CD8-positive, alpha-beta memory T cell (primary cell): ENCODE measurements around the gene CLTA. TPM values are rescaled to one million over a fixed set of nuclear protein-coding genes. Genes with fewer than 3 reads are reported as not detected.

Experiments used
- CTCF ChIA-PET: fragments of 350-600 bp; sonication (Branson Sonifier 250); formaldehyde crosslinking; loops from one replicate; lab custom pipeline; 2021; ENCODE audit warnings: antibody characterized with exemption; lab: Charles Lee
- POLR2A ChIA-PET: fragments of 350-600 bp; sonication (Branson Sonifier 250); formaldehyde crosslinking; loops from one replicate; lab custom pipeline; 2021; ENCODE audit warnings: antibody characterized with exemption; lab: Charles Lee
- DNase-seq, 5 donors: peaks; one replicate each; pipeline versions ENCODE4 v3.0.0 to v3.0.0-alpha.2; 2020 to 2022; ENCODE audit warnings: mixed read lengths in 1 of 5
- H3K27ac ChIP-seq: one replicate; pipeline ENCODE4 v1.7.0; 2013; ENCODE audit warnings: low read depth, mild to moderate bottlenecking, low read length, moderate library complexity
- H3K27me3 ChIP-seq: 2 replicates; pipeline ENCODE4 v1.7.0; 2013; ENCODE audit warnings: low read length, mild to moderate bottlenecking; ENCODE audit not compliant: insufficient read depth, poor library complexity, severe bottlenecking
- H3K36me3 ChIP-seq: 2 replicates; pipeline ENCODE4 v1.7.0; 2013; ENCODE audit warnings: mild to moderate bottlenecking, low read length, moderate library complexity; ENCODE audit not compliant: insufficient read depth
- H3K4me1 ChIP-seq: 2 replicates; pipeline ENCODE4 v1.7.0; 2013; ENCODE audit warnings: mild to moderate bottlenecking, low read length, moderate library complexity; ENCODE audit not compliant: insufficient read depth
- H3K4me3 ChIP-seq: 2 replicates; pipeline ENCODE4 v1.7.0; 2013; ENCODE audit warnings: mild to moderate bottlenecking, low read length
- H3K9me3 ChIP-seq: 2 replicates; pipeline ENCODE4 v1.7.0; 2013; ENCODE audit warnings: mild to moderate bottlenecking, low read length
- H3K27ac Mint-ChIP-seq, 8 donors: one replicate each; pipeline ENCODE4 v1.8.0; 2020 to 2021; ENCODE audit warnings: mixed read lengths in 8 of 8, mild to moderate bottlenecking in 6 of 8, inconsistent platforms in 3 of 8, moderate library complexity in 3 of 8
- H3K27me3 Mint-ChIP-seq, 2 donors: one replicate each; pipeline ENCODE4 v1.8.0; 2020 to 2021; ENCODE audit warnings: mixed read lengths in 2 of 2, mild to moderate bottlenecking in 1 of 2, moderate library complexity in 1 of 2
- H3K36me3 Mint-ChIP-seq, 3 donors: one replicate each; pipeline ENCODE4 v1.8.0; 2020 to 2021; ENCODE audit warnings: mixed read lengths in 3 of 3, inconsistent platforms in 1 of 3, mild to moderate bottlenecking in 1 of 3
- H3K4me1 Mint-ChIP-seq, 3 donors: one replicate each; pipeline ENCODE4 v1.8.0; 2020 to 2021; ENCODE audit warnings: mixed read lengths in 3 of 3, inconsistent platforms in 1 of 3, mild to moderate bottlenecking in 1 of 3
- H3K4me3 Mint-ChIP-seq, 7 donors: one replicate each; pipeline ENCODE4 v1.8.0; 2020 to 2021; ENCODE audit warnings: mixed read lengths in 7 of 7, mild to moderate bottlenecking in 6 of 7, moderate library complexity in 4 of 7, inconsistent platforms in 2 of 7
- H3K9me3 Mint-ChIP-seq, 5 donors: one replicate each; pipeline ENCODE4 v1.8.0; 2020 to 2022; ENCODE audit warnings: mixed read lengths in 5 of 5, mild to moderate bottlenecking in 3 of 5, moderate library complexity in 2 of 5, inconsistent platforms in 1 of 5
- polyA plus RNA-seq: library from polyadenylated mRNA; unstranded; fragments of 300-500 nt; fragmentation: Illumina TruSeq; gene quantifications from one replicate; pipeline ENCODE4 v1.2.3, GENCODE V29; 2021
- total RNA-seq, 2 experiments: library from RNA; stranded (reverse); gene quantifications; one replicate each; pipeline ENCODE4 v1.2.3, GENCODE V29; 2021

CLTA gene
- total and polyA plus RNA-seq, 3 experiments from 2014 or later, result 77.6 to 186 (median 185) TPM

DNA sequence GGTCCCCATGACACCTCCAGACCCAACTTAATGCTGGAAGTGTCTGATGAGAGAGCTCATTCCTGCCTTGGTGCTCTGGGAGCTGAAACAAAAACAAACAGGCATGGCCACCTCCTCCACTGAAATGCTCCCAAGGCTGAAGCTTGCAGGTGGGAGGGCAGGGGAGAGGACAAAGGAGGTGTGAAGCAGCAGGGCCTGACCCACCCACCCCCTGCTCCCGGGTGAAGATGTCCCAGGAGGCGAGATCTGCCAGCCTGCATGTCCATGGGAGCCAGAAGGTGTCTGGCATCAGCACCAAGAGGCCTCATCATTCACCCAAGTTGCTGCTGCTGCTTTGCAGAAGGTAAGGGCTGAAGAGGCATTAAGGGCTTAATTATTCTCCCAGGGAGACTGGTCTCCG is 25.7 kb upstream of the CLTA start:
- Histone ChIP-seq H3K9me3 (no peaks in the 10 kb centered on the region), H3K4me1 (no peaks in the 10 kb centered on the region), H3K4me3 (no peak overlapping the region), H3K36me3 (no peaks in the 10 kb centered on the region), H3K27ac (no peak overlapping the region), H3K27me3 (no peaks in the 10 kb centered on the region)
- DNase-seq, result no peak
- H3K36me3 Mint-ChIP-seq, result peaks cover 0 to 27% (median 8%) of the 10 kb centered on the region in 3 donors
- H3K4me3 Mint-ChIP-seq, result peak overlapping the region in 5 of 7 donors; percentile 41 to 69 (median 49)
- ChIA-PET CTCF (interaction anchor here (1.6 to 14.4 kb wide), 7 partner anchors 10 to 157 kb away, joined by 6 to 278 read pairs (median 28); partner anchors contain the start of gene GLIPR2), POLR2A (no interaction called here)
- H3K27me3 Mint-ChIP-seq, result peaks cover 0 to 5% of the 10 kb centered on the region in 2 donors
- H3K9me3 Mint-ChIP-seq, result no peaks in the 10 kb centered on the region
- H3K27ac Mint-ChIP-seq, result peak overlapping the region in 4 of 8 donors; percentile 12 to 82 (median 58)
- peaks cover 6 to 21% (median 19%) of the 10 kb centered on the region in 3 donors for H3K4me1 Mint-ChIP-seq

DNA sequence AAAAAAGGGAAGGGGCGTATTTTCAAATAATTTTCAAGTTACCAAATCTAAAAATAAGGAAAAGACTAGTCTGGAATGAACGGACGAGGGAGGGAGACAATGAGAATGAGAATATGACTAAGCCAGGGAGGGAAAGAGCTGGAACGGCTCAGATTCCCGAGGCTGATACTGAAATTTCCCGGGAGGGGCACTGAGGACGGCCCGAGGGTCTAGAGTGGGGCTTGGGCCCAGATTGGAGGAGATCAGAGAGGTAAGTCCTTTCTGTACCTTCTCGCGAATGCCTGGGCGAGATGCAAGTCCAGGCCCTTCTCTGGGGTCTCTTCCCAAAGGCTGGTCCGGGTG is 24.9 kb upstream of the CLTA start:
- Histone ChIP-seq H3K4me3 (no peak overlapping the region), H3K27me3 (no peaks in the 10 kb centered on the region), H3K27ac (no peak overlapping the region), H3K9me3 (no peaks in the 10 kb centered on the region), H3K4me1 (no peaks in the 10 kb centered on the region), H3K36me3 (no peaks in the 10 kb centered on the region)
- peak overlapping the region in 5 of 7 donors; percentile 15 to 60 (median 41) for H3K4me3 Mint-ChIP-seq
- CTCF ChIA-PET, result interaction anchor here (1.4 to 14.4 kb wide), 16 partner anchors 11 to 122 kb away, joined by 3 to 278 read pairs (median 12); partner anchors contain the start of genes CLTA and GLIPR2
- H3K27ac Mint-ChIP-seq, result peak overlapping the region in 3 of 8 donors; percentile 35 to 79 (median 56)
- POLR2A ChIA-PET, result interaction anchor here (0.7 to 1.6 kb wide), 3 partner anchors 27 to 64 kb away, joined by 5 to 7 read pairs (median 5); no protein-coding TSS in a partner anchor
- H3K4me1 Mint-ChIP-seq, result peaks cover 6 to 21% (median 16%) of the 10 kb centered on the region in 3 donors
- H3K27me3 Mint-ChIP-seq, result peaks cover 0 to 5% of the 10 kb centered on the region in 2 donors
- peaks cover 0 to 23% (median 4%) of the 10 kb centered on the region in 3 donors for H3K36me3 Mint-ChIP-seq
- H3K9me3 Mint-ChIP-seq, result no peaks in the 10 kb centered on the region
- DNase-seq, result no peak

DNA sequence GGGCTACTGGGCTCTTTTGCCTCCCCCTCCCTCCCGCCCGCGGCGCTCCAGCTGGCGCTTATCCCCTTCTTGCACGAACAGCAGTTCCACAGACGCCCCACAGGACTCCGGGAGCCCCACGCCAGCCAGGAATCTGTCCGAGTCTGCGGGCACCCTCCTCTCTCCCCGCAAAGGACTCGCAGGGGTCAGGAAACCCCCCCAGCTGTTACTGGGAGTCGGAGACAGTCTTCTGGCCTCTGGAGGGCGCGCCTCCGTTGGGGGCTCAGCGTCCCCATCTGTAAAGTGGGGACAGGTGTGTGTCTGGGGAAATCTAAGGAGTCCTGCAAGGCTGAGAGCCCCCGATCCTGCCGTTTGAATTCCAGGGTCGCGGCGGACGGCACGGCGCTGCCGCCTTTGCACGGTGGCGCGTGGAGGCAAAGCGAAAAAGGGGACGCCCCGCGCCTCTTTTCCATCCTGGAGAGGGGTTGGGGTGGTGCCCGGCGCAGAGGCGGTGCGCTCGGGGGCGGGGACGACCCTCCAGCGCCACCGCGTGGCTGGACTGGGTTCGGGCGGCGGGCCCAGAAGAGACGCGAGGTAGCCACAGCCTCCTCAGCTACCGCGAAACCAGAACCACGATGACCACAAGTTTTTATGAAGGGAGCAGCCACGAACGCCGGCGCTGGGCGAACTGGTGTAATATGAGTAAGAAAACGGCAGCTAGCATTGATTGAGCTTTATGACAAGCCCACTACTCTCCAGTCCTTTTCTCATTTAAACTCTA is 24.4 kb upstream of the CLTA start:
- H3K9me3 Mint-ChIP-seq, result no peaks in the 10 kb centered on the region
- Histone ChIP-seq H3K27me3 (no peaks in the 10 kb centered on the region), H3K9me3 (no peaks in the 10 kb centered on the region), H3K36me3 (no peaks in the 10 kb centered on the region), H3K4me1 (no peaks in the 10 kb centered on the region), H3K4me3 (peak overlapping the region; percentile 64), H3K27ac (no peak overlapping the region)
- peaks cover 0 to 17% (median 3%) of the 10 kb centered on the region in 3 donors for H3K36me3 Mint-ChIP-seq
- ChIA-PET CTCF (interaction anchor here (0.7 to 14.4 kb wide), 32 partner anchors 8 to 203 kb away, joined by 3 to 278 read pairs (median 5); partner anchors contain the start of genes CLTA and GLIPR2), POLR2A (interaction anchor here (0.6 to 1.6 kb wide), 6 partner anchors 15 to 89 kb away, joined by 3 to 7 read pairs (median 5); partner anchors contain the start of gene CLTA)
- H3K27me3 Mint-ChIP-seq, result peaks cover 0 to 3% of the 10 kb centered on the region in 2 donors
- H3K4me1 Mint-ChIP-seq, result peaks cover 6 to 21% (median 12%) of the 10 kb centered on the region in 3 donors
- H3K4me3 Mint-ChIP-seq, result peak overlapping the region; percentile 60 to 90 (median 81)
- peak overlapping the region in 7 of 8 donors; percentile 30 to 92 (median 69) for H3K27ac Mint-ChIP-seq
- DNase-seq, result peak; percentile 77 to 82 (median 79)

DNA sequence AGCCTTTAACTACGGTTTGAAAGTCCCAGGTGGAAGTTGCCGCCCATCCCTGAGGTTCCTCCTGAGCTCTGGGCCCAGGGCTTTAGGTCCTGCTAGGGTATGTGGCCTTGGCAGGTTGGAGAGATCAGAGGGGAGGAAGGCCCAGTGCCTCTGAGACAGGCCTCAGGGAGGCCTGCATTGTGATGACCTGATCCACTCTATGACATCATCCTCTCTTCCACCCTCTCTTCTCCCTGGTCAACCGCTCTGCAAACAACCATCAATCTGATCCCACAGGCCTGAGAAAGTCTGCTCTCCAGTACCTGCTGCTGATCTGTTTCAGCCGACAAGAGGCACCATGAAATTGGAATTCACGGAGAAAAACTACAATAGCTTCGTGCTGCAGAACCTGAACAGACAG is 21.6 kb upstream of the CLTA start, which contains the start of gene CCIN:
Gene CCIN, plus strand, starts transcription at position 223 of the 400 bp plus-strand sequence. Its CDS starts 115 bp downstream, at position 338.
- Histone ChIP-seq H3K36me3 (no peaks in the 10 kb centered on the region), H3K4me3 (no peak within 1 kb of the TSS), H3K27ac (no peak within 1 kb of the TSS), H3K4me1 (no peaks in the 10 kb centered on the region), H3K27me3 (no peaks in the 10 kb centered on the region), H3K9me3 (no peaks in the 10 kb centered on the region)
- peaks cover 3% of the 10 kb centered on the region in 2 donors for H3K27me3 Mint-ChIP-seq
- ChIA-PET POLR2A (interaction anchor here (0.5 kb wide), 1 partner anchor 127 kb away, joined by 5 read pairs; no protein-coding TSS in a partner anchor), CTCF (interaction anchor here (1.3 to 14.4 kb wide), 4 partner anchors 21 to 67 kb away, joined by 3 to 278 read pairs (median 36); partner anchors contain the start of genes CLTA and GLIPR2)
- no peaks in the 10 kb centered on the region for H3K36me3 Mint-ChIP-seq
- peaks cover 6 to 21% (median 10%) of the 10 kb centered on the region in 3 donors for H3K4me1 Mint-ChIP-seq
- no peak within 1 kb of the TSS for H3K4me3 Mint-ChIP-seq
- H3K27ac Mint-ChIP-seq, result no peak within 1 kb of the TSS
- no peaks in the 10 kb centered on the region for H3K9me3 Mint-ChIP-seq
- no peak for DNase-seq

DNA sequence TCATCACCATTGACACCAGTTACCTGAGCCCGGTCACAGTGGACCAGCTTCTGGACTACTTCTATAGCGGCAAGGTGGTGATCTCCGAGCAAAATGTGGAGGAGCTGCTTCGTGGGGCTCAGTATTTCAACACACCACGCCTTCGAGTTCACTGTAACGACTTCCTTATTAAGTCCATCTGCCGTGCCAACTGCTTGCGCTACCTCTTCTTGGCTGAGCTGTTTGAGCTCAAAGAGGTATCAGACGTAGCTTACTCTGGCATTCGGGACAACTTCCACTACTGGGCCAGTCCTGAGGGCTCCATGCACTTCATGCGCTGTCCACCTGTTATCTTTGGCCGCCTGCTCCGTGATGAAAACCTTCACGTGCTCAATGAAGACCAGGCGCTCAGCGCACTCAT is 21.0 kb upstream of the CLTA start:
- peaks cover 6 to 18% (median 8%) of the 10 kb centered on the region in 3 donors for H3K4me1 Mint-ChIP-seq
- no peaks in the 10 kb centered on the region for H3K9me3 ChIP-seq
- H3K27me3 Mint-ChIP-seq, result peaks cover 3% of the 10 kb centered on the region in 2 donors
- no peaks in the 10 kb centered on the region for H3K4me1 ChIP-seq
- H3K4me3 Mint-ChIP-seq, result no peak overlapping the region
- no peaks in the 10 kb centered on the region for H3K36me3 ChIP-seq
- H3K9me3 Mint-ChIP-seq, result no peaks in the 10 kb centered on the region
- ChIA-PET CTCF (interaction anchor here (2.2 to 14.4 kb wide), 2 partner anchors 21 to 68 kb away, joined by 7 to 278 read pairs; partner anchors contain the start of gene CLTA), POLR2A (no interaction called here)
- no peak overlapping the region for H3K27ac ChIP-seq
- no peak overlapping the region for H3K4me3 ChIP-seq
- H3K27me3 ChIP-seq, result no peaks in the 10 kb centered on the region
- no peak for DNase-seq
- no peaks in the 10 kb centered on the region for H3K36me3 Mint-ChIP-seq
- H3K27ac Mint-ChIP-seq, result no peak overlapping the region

DNA sequence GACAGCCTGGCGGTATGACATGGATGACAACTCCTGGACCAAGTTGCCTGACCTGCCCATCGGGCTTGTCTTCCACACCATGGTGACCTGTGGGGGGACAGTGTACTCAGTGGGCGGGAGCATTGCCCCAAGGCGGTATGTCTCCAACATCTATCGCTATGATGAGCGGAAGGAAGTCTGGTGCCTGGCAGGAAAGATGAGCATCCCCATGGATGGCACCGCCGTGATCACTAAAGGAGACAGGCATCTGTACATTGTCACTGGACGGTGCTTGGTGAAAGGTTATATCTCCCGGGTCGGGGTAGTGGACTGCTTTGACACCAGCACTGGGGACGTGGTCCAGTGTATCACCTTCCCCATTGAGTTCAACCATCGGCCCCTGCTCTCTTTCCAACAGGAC is 20.2 kb upstream of the CLTA start:
- DNase-seq, result no peak
- H3K27me3 ChIP-seq, result no peaks in the 10 kb centered on the region
- no peak overlapping the region for H3K4me3 Mint-ChIP-seq
- H3K27ac Mint-ChIP-seq, result no peak overlapping the region
- ChIA-PET CTCF (interaction anchor here (2.2 to 14.4 kb wide), 2 partner anchors 20 to 69 kb away, joined by 7 to 278 read pairs; partner anchors contain the start of gene CLTA), POLR2A (no interaction called here)
- H3K4me1 ChIP-seq, result no peaks in the 10 kb centered on the region
- no peaks in the 10 kb centered on the region for H3K36me3 Mint-ChIP-seq
- H3K36me3 ChIP-seq, result no peaks in the 10 kb centered on the region
- H3K4me3 ChIP-seq, result no peak overlapping the region
- no peak overlapping the region for H3K27ac ChIP-seq
- peaks cover 0 to 11% (median 6%) of the 10 kb centered on the region in 3 donors for H3K4me1 Mint-ChIP-seq
- no peaks in the 10 kb centered on the region for H3K9me3 ChIP-seq
- H3K9me3 Mint-ChIP-seq, result no peaks in the 10 kb centered on the region
- H3K27me3 Mint-ChIP-seq, result peaks cover 3 to 6% of the 10 kb centered on the region in 2 donors

DNA sequence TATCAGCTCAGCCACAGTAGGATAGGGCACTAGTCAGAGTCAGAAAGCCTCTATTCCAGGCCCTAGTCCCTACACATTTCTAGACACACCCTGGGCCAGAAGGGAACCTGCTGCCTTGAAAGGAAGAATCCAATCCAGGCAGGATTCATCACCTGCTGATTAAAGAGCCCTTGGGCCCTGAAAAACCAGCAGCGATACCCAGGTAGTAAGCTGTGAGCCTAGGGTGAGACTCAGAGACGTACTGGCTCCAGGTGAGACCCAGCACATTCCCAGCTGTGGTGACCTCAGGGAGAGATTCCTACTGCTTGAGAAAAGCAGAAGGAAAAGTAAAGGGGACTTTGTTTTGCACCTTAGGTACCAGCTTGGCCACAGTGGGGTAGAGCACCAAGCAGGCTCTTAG is 16.9 kb upstream of the CLTA start:
- DNase-seq, result no peak
- no peaks in the 10 kb centered on the region for H3K4me1 ChIP-seq
- ChIA-PET CTCF (interaction anchor here (0.9 to 14.4 kb wide), 3 partner anchors 7 to 72 kb away, joined by 4 to 278 read pairs (median 10); partner anchors contain the start of gene CLTA), POLR2A (no interaction called here)
- Mint-ChIP-seq H3K27me3 (peaks cover 6% of the 10 kb centered on the region in 2 donors), H3K4me3 (no peak overlapping the region), H3K27ac (peak overlapping the region in 1 of 8 donors; percentile 57), H3K4me1 (peaks cover 0 to 3% (median 0%) of the 10 kb centered on the region in 3 donors), H3K36me3 (no peaks in the 10 kb centered on the region), H3K9me3 (no peaks in the 10 kb centered on the region)
- no peaks in the 10 kb centered on the region for H3K27me3 ChIP-seq
- no peaks in the 10 kb centered on the region for H3K36me3 ChIP-seq
- H3K9me3 ChIP-seq, result no peaks in the 10 kb centered on the region
- H3K4me3 ChIP-seq, result no peak overlapping the region
- no peak overlapping the region for H3K27ac ChIP-seq
